Stimulated activated CD8-positive, alpha-beta memory T cell treated with anti-CD3 and anti-CD28 coated beads, Interleukin-15, amount 100 ng/mL, for 48 hours (primary cell): ENCODE data around the gene SNRNP27.

ENCODE experiments used
- DNase-seq, 2 donors: peaks; one replicate each; pipeline ENCODE4 v3.0.0-alpha.2; 2020; ENCODE audit warnings: low read depth in 2 of 2

Gene SNRNP27

GRCh38 chr2:69916106-69916505, 22.4 kb downstream of the SNRNP27 start:
- no peak for DNase-seq

- no peak for DNase-seq
Measured at GRCh38 chr2:69917852-69918251, 24.1 kb downstream of the SNRNP27 start.

GRCh38 chr2:69918401-69918800, 24.6 kb downstream of the SNRNP27 start:
- no peak for DNase-seq

- DNase-seq, result no peak
Measured at GRCh38 chr2:69923116-69923515, 29.4 kb downstream of the SNRNP27 start.

GRCh38 chr2:69926849-69927515, 33.2 kb downstream of the SNRNP27 start:
- DNase-seq, result no peak

GRCh38 chr2:69931832-69932595, 38.3 kb downstream of the SNRNP27 start:
- DNase-seq, result no peak

GRCh38 chr2:69932596-69932922, 38.8 kb downstream of the SNRNP27 start:
- no peak for DNase-seq

GRCh38 chr2:69933254-69933828, 39.6 kb downstream of the SNRNP27 start:
- no peak for DNase-seq

- peak in 1 of 2 donors; percentile 15 for DNase-seq
Measured at GRCh38 chr2:69933839-69934613, 40.3 kb downstream of the SNRNP27 start.

- DNase-seq, result no peak
Measured at GRCh38 chr2:69934614-69934908, 40.8 kb downstream of the SNRNP27 start.

GRCh38 chr2:69935011-69935410, 41.3 kb downstream of the SNRNP27 start:
- DNase-seq, result no peak

GRCh38 chr2:69936906-69937305, 43.1 kb downstream of the SNRNP27 start:
- DNase-seq, result no peak

- no peak for DNase-seq
Measured at GRCh38 chr2:69937968-69938367, 44.2 kb downstream of the SNRNP27 start.

- no peak for DNase-seq
Measured at GRCh38 chr2:69939722-69940121, 46.0 kb downstream of the SNRNP27 start.

GRCh38 chr2:69940691-69941090, 46.9 kb downstream of the SNRNP27 start:
- DNase-seq, result no peak

GRCh38 chr2:69943000-69943842, 49.5 kb downstream of the SNRNP27 start:
- DNase-seq, result no peak

- no peak for DNase-seq
Measured at GRCh38 chr2:69943843-69944525, 50.2 kb downstream of the SNRNP27 start.

GRCh38 chr2:69944756-69945155, 51.0 kb downstream of the SNRNP27 start:
- no peak for DNase-seq

- DNase-seq, result no peak
Measured at GRCh38 chr2:69945441-69945840, 51.7 kb downstream of the SNRNP27 start.

GRCh38 chr2:69945941-69946340, 52.2 kb downstream of the SNRNP27 start:
- DNase-seq, result no peak
